NCI-H146 treated with DMSO at 0.1 percent for 48 hours (cell line): ENCODE results near the gene TCHH.
"Not testable (repeated sequence)": the region's sequence is repeated elsewhere in the genome, so short reads cannot be mapped to it uniquely, and the experiment has no call there.

Experiments used
- DNase-seq: peaks from one replicate; lab custom pipeline; 2025; ENCODE audit not compliant: unreplicated experiment; lab: John Stamatoyannopoulos, UW

The TCHH gene

GRCh38 chr1:152112885-152113432 lies 2.3 kb downstream of the TCHH start:
- DNase-seq = no peak

GRCh38 chr1:152112101-152112884 lies 3.0 kb downstream of the TCHH start:
- DNase-seq = no peak

GRCh38 chr1:152111515-152111968 lies 3.7 kb downstream of the TCHH start:
- DNase-seq = no peak

- DNase-seq = no peak
These were observed 4.3 kb downstream of the TCHH start for GRCh38 chr1:152110860-152111514.

GRCh38 chr1:152110365-152110859 lies 4.8 kb downstream of the TCHH start:
- DNase-seq = no peak

GRCh38 chr1:152109998-152110294 lies 5.3 kb downstream of the TCHH start:
- no peak for DNase-seq

GRCh38 chr1:152109231-152109997 lies 5.8 kb downstream of the TCHH start:
- DNase-seq = no peak

GRCh38 chr1:152108882-152109222 lies 6.4 kb downstream of the TCHH start:
- no peak for DNase-seq

GRCh38 chr1:152107984-152108881 lies 7.0 kb downstream of the TCHH start:
- no peak for DNase-seq

- no peak for DNase-seq
These were observed 7.9 kb downstream of the TCHH start for GRCh38 chr1:152107031-152107983.

GRCh38 chr1:152104854-152105253 lies 10.4 kb downstream of the TCHH start:
- no peak for DNase-seq

GRCh38 chr1:152096931-152097330 lies 18.3 kb downstream of the TCHH start:
- no peak for DNase-seq

- no peak for DNase-seq
These were observed 26.1 kb downstream of the TCHH start, which contains the start of gene TCHHL1 for GRCh38 chr1:152089014-152089674. Gene TCHHL1 (minus strand): TSS chr1:152089064. CDS start chr1:152088143, 921 bp downstream.

- DNase-seq = no peak
These were observed 28.5 kb downstream of the TCHH start for GRCh38 chr1:152086760-152087159.

- DNase-seq = no peak
These were observed 30.4 kb downstream of the TCHH start for GRCh38 chr1:152084853-152085252.

- not testable (repeated sequence) for DNase-seq
These were observed 34.2 kb downstream of the TCHH start for GRCh38 chr1:152081026-152081425.

- DNase-seq = not testable (repeated sequence)
These were observed 34.8 kb downstream of the TCHH start for GRCh38 chr1:152080494-152080893.

GRCh38 chr1:152078831-152079441 lies 36.3 kb downstream of the TCHH start:
- no peak for DNase-seq
